Mucosa of stomach (tissue), 1 donor: ENCODE results near the gene SERPINE1.
"Not testable (repeated sequence)": the region's sequence is repeated elsewhere in the genome, so short reads cannot be mapped to it uniquely, and the experiment has no call there.

Experiments used
- H3K27me3 ChIP-seq: one replicate; pipeline ENCODE4 v1.7.0; 2013; ENCODE audit warnings: mild to moderate bottlenecking, low read length; ENCODE audit not compliant: control insufficient read depth, insufficient read depth
- H3K36me3 ChIP-seq: one replicate; pipeline ENCODE4 v1.7.0; 2013; ENCODE audit warnings: low read length; ENCODE audit not compliant: control insufficient read depth, insufficient read depth
- H3K4me1 ChIP-seq: one replicate; pipeline ENCODE4 v1.7.0; 2013; ENCODE audit warnings: mild to moderate bottlenecking, low read length; ENCODE audit not compliant: control insufficient read depth, insufficient read depth
- H3K4me3 ChIP-seq: one replicate; pipeline ENCODE4 v1.7.0; 2013; ENCODE audit warnings: low read length
- H3K9ac ChIP-seq: one replicate; pipeline ENCODE4 v1.7.0; 2013; ENCODE audit warnings: mild to moderate bottlenecking, low read length, moderate library complexity
- H3K9me3 ChIP-seq: one replicate; pipeline ENCODE4 v1.7.0; 2013; ENCODE audit warnings: mild to moderate bottlenecking, low read length, moderate library complexity; ENCODE audit not compliant: control insufficient read depth
- donor health status: Pancreatic carcinoma.

Gene SERPINE1

DNA sequence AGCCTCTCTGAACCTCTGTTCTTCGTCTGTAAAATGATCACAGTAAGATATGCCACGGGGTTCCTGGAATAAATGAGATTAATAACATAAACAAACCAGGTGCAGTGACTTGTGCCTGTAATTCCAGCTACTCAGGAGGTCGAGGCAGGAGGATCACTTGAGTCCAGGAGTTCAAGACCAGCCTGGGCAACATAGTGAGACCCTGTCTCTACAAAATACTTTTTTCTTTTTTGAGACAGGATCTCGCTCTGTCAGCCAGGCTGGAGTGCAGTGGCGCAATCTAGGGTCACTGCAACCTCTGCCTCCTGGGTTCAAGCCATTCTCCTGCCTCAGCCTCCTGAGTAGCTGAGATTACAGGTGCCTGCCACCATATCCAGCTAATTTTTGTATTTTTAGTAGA, 21.7 kb upstream of the SERPINE1 start:
- H3K9ac ChIP-seq, H3K9me3 ChIP-seq, H3K27me3 ChIP-seq, H3K4me3 ChIP-seq, H3K36me3 ChIP-seq: not testable (repeated sequence)
- H3K4me1 ChIP-seq = peaks cover 24% of the 10 kb centered on the region

DNA sequence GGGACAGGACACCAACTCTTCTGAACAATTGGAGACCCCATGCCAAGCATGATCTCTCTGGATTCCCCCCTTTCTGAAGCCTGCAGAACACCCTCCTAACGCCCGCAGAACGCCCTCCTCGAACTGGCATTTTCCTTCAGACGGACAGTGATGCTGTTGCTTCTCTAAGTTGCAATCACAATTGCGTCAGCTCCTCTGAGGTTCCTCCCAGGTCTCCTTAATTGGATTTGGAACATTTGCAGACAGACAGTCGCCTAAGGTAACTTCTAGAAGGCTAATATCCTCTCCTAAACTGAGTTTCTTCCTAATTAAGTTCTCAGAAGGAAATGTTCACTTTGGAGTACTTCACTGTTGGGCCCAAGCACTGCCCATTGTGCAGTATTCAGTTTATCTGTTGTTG, 20.5 kb upstream of the SERPINE1 start:
- H3K9me3 ChIP-seq = no peaks in the 10 kb centered on the region
- no peak overlapping the region for H3K4me3 ChIP-seq
- H3K27me3 ChIP-seq = no peaks in the 10 kb centered on the region
- H3K36me3 ChIP-seq = no peaks in the 10 kb centered on the region
- H3K9ac ChIP-seq = no peak overlapping the region
- peaks cover 19% of the 10 kb centered on the region for H3K4me1 ChIP-seq

DNA sequence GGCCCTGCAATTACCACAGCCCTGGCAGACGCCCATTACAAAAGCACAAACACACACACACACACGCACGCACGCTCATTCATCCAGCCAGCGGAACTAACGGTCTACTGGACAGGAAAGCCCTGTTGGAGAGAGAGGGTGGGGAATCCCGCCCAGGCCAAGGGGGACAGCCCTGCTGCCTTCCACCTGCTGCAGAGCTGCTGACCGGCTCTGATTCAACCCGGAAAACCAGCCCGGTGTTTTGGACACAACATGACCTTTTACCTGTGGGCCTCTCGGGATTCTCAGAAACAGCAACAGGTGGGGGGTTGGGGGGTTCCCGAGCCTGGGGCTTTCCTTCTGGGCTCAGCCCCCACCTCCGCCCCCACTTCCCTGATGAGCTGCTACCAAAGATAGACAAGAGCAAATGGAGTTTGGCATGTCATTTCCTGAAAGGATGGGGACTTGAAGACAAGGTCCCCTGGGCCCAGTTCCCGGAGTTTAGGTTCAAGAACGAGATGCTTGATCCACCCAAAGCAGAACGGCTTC, 18.5 kb upstream of the SERPINE1 start:
- Histone ChIP-seq H3K9ac (no peak overlapping the region), H3K27me3 (no peaks in the 10 kb centered on the region), H3K4me1 (peaks cover 10% of the 10 kb centered on the region), H3K9me3 (no peaks in the 10 kb centered on the region), H3K4me3 (no peak overlapping the region), H3K36me3 (no peaks in the 10 kb centered on the region)

DNA sequence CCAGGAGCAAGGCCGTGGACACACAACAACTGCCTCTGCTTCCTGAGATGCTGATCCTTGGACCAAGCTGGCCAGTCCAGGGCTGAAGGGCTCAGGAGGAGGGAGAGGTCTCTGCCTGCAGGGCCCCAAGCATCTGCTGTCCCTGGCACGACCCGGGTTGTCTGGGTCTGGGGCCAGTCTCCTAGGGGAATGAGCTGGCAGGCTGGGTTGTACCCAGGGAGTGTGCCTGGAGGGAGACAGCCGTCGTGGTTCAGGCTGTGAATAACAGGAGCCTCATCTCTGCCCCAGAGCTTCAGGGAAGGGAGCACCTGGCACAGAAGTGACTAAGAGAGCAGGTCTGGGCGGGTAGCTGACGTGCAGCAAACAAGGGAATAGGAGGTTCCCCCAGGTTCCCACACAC, 17.9 kb upstream of the SERPINE1 start:
- Histone ChIP-seq H3K4me3 (no peak overlapping the region), H3K9ac (no peak overlapping the region), H3K9me3 (no peaks in the 10 kb centered on the region), H3K36me3 (no peaks in the 10 kb centered on the region), H3K4me1 (peaks cover 4% of the 10 kb centered on the region), H3K27me3 (no peaks in the 10 kb centered on the region)

DNA sequence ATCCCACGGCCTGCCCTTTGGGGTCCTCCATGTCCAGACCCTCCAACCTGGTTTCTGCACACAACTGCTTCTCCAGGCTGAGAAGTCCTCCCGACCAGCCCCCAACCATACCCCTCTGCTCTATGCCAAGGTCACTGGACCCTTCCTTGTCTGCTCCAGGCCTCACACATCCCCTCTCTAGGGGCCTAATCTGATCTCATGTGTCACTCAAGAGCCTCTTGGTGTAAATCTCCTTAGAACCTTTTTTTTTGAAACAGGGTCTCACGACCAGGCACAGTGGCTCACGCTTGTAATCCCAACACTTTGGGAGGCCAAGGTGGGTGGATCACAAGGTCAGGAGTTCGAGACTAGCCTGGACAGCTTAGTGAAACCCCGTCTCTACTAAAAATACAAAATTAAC, 17.5 kb upstream of the SERPINE1 start:
- no peak overlapping the region for H3K4me3 ChIP-seq
- H3K27me3 ChIP-seq = no peaks in the 10 kb centered on the region
- H3K9ac ChIP-seq = no peak overlapping the region
- no peaks in the 10 kb centered on the region for H3K9me3 ChIP-seq
- H3K36me3 ChIP-seq = no peaks in the 10 kb centered on the region
- peaks cover under 1% of the 10 kb centered on the region for H3K4me1 ChIP-seq

DNA sequence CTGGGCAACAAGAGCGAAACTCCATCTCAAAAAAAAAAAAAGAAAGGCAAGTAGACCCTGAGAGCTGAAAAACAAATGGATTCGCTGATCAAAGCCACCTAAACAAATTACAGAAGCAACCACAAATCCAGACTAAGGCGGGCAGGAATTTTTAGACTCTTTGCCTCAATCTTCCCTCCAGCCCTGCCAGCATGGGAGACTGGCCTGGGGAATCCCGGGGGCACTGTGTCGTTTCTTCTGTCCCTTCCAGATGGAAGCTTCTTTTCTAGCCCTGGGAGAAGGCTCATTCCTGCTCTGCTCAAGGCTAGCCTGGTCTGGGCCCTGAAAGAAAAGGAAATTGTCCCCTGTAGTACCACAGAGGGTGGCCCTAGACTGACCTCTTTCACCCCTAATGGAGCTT, 15.6 kb upstream of the SERPINE1 start:
- Histone ChIP-seq H3K27me3 (no peaks in the 10 kb centered on the region), H3K4me1 (no peaks in the 10 kb centered on the region), H3K4me3 (no peak overlapping the region), H3K9ac (no peak overlapping the region), H3K9me3 (no peaks in the 10 kb centered on the region), H3K36me3 (no peaks in the 10 kb centered on the region)

DNA sequence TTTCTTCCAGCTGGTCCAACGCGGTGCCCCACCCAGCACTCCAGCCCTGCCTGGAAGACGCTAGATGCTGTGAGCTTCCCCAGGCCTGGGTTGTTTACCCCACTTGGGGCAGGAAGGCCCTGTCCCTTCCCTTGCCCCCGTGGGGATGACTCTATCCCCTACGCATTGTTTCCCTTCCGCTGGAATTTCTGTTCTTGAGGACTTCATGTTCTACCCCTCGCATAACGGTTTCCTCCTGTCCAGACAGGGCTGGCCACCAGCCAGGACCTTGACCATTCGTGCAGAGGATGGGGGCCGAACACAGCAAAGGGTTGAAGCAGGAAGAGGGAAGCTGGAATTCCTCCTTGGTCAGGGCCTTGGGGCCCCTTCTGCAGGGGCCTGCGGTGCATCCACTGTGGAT, 14.7 kb upstream of the SERPINE1 start:
- Histone ChIP-seq H3K4me3 (no peak overlapping the region), H3K36me3 (no peaks in the 10 kb centered on the region), H3K4me1 (no peaks in the 10 kb centered on the region), H3K9me3 (no peaks in the 10 kb centered on the region), H3K27me3 (no peaks in the 10 kb centered on the region), H3K9ac (no peak overlapping the region)

DNA sequence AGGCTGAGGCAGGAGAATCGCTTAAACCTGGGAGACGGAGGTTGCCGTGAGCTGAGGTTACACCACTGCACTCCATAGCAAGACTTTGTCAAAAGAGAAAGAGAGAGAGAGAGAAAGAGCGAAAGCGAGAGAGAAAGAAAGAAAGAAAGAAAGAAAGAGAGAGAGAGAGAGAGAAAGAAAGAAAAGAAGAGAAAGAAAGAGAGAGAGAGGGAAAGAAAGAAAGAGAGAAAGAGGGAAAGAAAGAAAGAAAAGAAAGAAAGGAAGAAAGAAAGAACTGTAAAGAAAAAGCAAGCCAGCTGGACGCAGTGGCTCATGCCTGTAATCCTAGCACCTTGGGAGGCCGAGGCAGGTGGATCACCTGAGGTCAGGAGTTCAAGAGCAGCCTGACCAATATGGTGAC, 13.8 kb upstream of the SERPINE1 start:
- H3K36me3 ChIP-seq, H3K9me3 ChIP-seq, H3K4me1 ChIP-seq, H3K9ac ChIP-seq, H3K4me3 ChIP-seq, H3K27me3 ChIP-seq: not testable (repeated sequence)

DNA sequence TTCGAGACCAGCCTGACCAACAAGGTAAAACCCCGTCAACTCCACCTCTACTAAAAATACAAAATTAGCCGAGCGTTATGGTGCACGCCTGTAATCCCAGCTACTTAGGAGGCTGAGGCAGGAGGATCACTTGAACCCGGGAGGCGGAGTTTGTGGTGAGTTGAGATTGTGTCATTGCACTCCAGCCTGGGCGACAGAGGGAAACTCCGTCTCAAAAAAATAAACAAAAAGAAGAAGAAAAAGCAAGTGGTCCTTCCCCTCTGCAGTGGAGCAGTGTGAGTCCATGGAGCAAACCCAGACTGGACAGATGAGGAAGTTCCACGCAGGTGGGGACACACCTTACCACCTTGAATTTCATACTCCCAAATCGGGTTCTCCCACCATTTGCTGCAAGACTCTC, 13.1 kb upstream of the SERPINE1 start:
- no peaks in the 10 kb centered on the region for H3K27me3 ChIP-seq
- H3K4me1 ChIP-seq = no peaks in the 10 kb centered on the region
- H3K36me3 ChIP-seq = no peaks in the 10 kb centered on the region
- H3K9ac ChIP-seq = no peak overlapping the region
- H3K4me3 ChIP-seq = no peak overlapping the region
- no peaks in the 10 kb centered on the region for H3K9me3 ChIP-seq

DNA sequence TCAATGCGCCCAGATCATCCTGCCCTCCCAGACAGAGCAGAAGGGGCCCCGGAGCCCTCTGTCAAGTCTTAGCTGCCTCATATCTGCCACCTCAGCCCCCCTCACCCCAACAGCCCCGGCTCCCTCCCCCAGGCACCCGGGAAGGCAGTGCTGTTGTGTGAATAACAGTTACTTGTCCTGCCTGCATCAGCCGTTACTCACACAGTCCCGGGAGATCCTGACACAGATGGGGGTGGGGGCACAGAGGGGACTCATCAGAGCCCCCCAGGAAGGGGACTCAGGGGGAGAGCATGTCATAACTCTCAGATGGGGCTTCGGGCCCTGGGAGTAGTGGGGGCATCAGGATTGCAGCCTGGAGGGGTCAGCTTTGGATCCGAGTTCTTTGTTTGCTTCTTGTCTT, 12.4 kb upstream of the SERPINE1 start:
- Histone ChIP-seq H3K27me3 (no peaks in the 10 kb centered on the region), H3K4me1 (no peaks in the 10 kb centered on the region), H3K36me3 (no peaks in the 10 kb centered on the region), H3K9me3 (no peaks in the 10 kb centered on the region), H3K9ac (no peak overlapping the region), H3K4me3 (no peak overlapping the region)

DNA sequence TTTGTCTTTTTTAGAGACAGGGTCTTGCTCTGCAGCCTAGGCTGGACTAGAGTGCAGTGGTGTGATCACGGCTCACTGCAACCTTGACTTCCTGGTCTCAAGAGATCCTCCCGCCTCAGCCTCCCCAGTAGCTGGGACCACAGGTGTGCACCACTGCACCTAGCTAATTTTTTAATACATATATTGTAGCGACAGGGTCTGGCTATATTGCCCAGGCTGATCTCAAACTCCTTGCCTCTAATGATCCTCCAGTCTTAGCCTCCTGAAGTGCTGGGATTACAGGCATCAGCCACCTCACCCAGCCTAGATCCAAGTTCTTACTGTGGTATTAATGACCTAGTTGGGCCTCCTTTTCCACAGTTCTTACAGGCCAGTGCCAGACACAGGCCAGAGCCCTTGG, 11.7 kb upstream of the SERPINE1 start:
- no peaks in the 10 kb centered on the region for H3K4me1 ChIP-seq
- no peaks in the 10 kb centered on the region for H3K27me3 ChIP-seq
- H3K4me3 ChIP-seq = no peak overlapping the region
- no peaks in the 10 kb centered on the region for H3K36me3 ChIP-seq
- no peak overlapping the region for H3K9ac ChIP-seq
- no peaks in the 10 kb centered on the region for H3K9me3 ChIP-seq

DNA sequence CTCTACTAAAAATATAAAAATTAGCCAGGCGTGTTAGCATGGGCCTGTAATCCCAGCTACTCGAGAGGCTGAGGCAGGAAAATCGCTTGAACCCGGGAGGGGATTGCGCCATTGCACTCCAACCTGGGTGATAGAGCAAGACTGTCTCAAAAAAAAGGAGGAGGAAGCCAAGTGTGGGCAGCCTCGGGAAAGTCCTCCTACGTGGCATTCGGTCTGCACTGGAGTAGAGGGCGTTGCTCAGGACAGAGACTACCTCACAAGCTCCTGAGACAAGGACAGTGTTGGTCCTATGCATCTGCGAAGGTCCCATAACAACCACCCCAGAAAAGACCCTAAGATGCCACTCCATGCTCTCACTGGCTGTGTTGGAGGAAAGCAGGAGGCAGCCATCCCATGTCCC, 10.0 kb upstream of the SERPINE1 start:
- peaks cover 2% of the 10 kb centered on the region for H3K4me1 ChIP-seq
- H3K9ac ChIP-seq = no peak overlapping the region
- H3K4me3 ChIP-seq = no peak overlapping the region
- no peaks in the 10 kb centered on the region for H3K36me3 ChIP-seq
- no peaks in the 10 kb centered on the region for H3K27me3 ChIP-seq
- H3K9me3 ChIP-seq = no peaks in the 10 kb centered on the region

DNA sequence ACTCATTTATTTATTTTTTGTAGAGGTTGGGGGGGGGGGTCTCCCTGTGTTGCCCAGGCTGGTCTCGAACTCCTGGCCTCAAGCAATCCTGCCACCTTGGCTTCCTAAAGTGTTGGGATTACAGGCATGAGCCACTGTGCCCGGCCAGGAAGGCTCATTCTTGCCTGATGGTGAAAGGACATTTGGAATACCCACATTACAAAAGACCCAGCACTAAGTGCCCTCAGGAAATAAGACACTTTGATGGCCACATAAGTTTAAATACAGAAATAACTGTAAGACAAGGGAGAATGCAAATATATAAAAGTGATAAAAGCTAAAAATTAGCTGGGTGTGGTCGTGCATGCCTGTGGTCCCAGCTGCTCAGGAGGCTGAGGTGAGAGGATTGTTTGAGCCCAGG, 8.0 kb upstream of the SERPINE1 start:
- no peak overlapping the region for H3K9ac ChIP-seq
- no peaks in the 10 kb centered on the region for H3K9me3 ChIP-seq
- H3K4me3 ChIP-seq = no peak overlapping the region
- H3K36me3 ChIP-seq = no peaks in the 10 kb centered on the region
- H3K27me3 ChIP-seq = peaks cover 3% of the 10 kb centered on the region
- H3K4me1 ChIP-seq = peaks cover 13% of the 10 kb centered on the region
